OCI-M2 (cell line): ENCODE results near the gene REXO4.

Source experiments
- DNase-seq: peaks from one replicate; lab custom pipeline; 2025; ENCODE audit not compliant: unreplicated experiment; lab: John Stamatoyannopoulos, UW

REXO4 gene

DNA sequence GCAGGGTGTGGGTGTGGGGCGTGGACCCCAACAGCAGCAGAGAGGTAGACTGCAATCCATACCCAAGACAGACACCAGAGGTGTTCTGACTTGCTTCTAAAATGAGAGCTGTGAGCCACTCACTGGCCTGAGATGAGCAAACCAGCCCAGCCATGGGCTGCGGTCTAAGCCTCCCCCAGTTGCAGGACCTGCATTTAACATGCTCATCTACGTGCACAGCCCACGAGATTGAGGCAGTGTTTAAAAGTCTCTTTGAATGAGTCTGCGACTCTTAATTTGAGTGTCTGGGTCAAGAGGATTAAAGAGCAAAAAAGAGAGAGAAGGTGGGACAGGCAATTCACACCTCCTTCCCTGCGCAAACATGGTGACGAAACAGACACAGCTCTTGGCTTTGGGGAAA is 47.9 kb downstream of the REXO4 start:
- DNase-seq, result no peak

DNA sequence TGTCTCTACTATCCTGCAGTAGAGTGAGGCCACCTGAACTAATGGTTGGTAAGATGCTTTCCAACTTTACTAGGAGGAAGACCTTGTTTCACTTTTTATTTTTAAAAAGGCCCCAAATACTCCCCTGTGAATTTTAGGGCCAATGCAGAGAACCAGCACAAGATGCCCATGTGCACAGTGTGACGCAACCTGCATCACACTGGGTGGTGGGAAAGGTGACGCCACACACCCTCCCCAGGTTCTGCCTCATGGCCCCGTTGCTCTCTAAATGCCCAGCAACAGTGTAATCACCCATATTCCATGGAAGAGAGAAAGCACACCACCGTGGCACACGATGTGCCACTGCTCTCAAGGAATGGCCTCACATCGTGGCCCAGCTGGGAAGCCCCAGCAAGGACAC is 48.4 kb downstream of the REXO4 start:
- no peak for DNase-seq

DNA sequence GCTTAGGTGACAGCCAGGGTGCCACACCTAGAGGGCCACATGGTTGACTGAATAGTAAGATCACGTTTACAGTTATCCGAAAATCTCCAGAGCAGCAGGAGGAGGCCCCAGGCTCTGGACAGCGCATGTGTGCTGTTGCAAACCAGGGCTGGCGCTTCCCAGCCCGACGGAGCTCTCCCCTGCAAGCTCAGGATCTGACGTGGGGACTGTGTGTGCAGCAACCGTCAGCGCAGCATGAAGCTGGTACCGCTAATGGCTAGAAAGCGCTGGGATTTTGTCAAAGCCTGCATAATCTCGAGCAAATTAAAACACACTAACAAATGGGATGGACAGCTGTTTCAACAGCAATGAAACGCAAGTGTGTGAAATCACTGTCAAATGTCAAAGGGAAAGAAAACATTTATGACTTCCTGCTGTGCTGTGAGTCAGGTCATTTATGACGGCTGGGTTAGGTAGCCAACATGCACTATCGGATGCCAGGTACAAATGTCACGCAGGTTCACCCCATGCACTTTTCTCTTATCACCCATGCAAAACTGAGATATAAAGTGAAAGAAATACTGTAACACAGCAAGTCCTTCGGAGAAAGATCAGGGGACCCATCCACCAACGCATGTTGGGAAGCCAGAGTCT is 49.4 kb downstream of the REXO4 start:
- no peak for DNase-seq

- no peak for DNase-seq
Measured at GRCh38 chr9:133367778-133368177, 50.0 kb downstream of the REXO4 start.

DNA sequence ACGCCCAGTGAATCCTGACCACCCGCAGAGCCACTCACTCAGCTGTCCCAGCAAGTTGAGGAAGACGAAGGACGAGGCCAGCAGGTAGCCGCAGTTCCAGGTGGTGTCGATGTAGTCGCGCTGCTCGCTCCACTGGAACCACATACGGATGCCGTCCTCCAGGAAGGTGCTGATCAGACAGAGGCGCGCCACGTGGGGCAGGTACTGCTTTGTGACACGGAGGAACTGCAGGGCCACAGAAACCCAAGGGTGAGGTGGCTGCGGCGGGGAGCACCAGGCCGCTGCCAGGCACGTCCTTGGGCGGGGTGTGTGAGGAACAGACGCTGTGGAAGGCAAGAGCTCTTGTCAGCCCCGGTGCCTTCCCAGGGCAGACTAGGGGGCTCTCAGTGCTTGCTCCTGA is 50.6 kb downstream of the REXO4 start:
- DNase-seq, result no peak

- DNase-seq, result no peak
Measured at GRCh38 chr9:133366435-133366834, 51.4 kb downstream of the REXO4 start.

GRCh38 chr9:133362359-133363044 is 55.3 kb downstream of the REXO4 start:
- DNase-seq, result no peak

- no peak for DNase-seq
Measured at GRCh38 chr9:133361507-133362092, 56.2 kb downstream of the REXO4 start.

DNA sequence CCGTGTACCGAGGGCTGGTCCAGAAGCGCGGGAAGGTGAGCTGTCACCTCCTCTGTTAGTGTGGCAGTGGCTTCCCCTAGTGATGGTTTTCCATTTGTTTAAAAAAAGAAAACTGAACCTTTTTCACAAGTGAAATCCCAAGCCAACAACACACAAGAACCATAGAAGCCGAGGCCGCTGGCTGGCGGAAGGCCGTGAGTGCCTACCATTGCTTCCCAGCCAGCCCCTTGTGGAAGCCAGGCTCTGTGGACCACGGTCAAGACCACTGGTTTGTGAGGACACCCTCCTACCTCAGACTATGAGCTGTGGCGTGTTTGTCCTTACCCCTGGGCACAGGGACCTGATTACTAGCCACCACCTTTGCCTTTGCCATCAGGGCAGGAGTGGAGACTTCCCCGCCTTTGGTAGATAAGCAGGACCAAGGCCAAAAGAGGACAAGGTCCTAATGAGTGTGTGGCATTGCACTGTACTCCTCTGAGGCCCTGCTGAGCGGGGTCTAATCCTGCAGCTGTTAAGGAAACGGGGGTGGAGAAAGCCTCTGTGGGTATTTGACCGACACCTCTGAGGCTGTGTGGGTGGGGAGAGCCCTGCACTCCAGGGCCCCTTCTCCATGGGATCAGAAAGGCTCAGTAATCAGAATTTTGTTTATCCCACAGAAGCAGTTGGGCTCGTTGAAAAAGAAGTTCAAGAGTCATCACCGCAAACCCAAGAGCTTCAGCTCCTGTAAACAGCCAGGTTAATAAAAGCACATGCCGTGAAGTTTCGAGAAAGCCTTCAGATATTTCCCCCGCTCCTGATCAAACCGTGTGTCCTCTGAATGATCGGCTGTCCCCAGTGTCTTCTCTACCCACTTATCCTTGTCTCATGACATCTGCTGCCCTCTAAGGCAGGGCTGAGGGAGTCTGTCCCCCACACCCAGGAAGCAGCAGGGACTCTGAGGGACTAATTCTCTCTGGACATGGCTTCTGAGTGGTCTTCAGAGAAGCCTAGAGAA is 57.1 kb downstream of the REXO4 start:
- no peak for DNase-seq

DNA sequence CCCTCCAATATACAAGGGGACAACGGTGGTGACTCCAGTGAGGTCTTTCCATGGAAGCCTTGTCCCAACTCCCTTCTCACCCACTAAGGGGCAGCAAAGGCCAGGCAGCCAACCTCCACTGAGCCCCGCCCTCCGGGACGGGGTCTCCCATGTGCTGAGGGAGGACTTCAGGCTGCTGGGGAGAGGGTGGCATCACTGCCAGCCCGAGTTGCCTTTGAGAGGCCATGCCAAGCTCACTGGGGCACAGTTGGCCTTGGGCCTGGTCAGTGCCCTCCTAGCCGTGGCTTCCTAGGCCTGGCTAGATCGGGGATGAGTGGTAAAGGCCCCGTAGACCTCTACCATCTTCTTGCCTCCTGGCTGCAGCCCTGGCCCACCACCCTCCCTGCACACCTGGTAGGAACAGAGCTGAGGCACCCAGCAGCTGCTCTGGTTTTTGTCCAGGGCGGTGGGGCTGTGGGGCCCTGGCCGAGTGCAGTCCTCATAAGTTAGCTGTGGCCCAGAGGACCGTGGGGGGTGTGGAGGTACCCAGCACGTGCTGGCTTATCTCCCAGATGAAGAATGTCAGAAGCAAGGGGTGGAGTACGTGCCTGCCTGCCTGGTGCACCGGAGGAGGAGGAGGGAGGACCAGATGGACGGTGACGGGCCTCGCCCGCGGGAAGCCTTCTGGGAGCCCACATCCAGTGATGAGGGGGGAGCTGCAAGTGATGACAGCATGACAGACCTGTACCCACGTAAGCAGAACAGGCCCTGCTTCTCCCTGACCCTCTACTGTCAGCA is 58.2 kb downstream of the REXO4 start:
- no peak for DNase-seq

DNA sequence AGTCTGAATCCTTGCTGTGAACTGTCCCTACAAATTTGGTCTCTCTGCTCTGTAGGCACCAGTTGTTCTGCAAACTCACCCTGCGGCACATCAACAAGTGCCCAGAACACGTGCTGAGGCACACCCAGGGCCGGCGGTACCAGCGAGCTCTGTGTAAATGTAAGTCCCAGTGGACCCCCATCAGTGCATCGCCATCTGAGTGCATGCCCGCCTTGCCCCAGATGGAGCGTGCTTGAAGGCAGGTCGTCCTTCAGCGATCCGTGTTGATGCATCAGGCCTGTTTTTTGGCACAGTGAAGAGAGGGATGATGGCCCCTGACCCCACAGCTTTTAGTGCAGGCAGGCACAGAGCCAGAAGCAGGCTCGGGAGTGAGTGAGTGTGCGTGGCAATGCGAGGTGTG is 60.2 kb downstream of the REXO4 start:
- DNase-seq, result no peak

DNA sequence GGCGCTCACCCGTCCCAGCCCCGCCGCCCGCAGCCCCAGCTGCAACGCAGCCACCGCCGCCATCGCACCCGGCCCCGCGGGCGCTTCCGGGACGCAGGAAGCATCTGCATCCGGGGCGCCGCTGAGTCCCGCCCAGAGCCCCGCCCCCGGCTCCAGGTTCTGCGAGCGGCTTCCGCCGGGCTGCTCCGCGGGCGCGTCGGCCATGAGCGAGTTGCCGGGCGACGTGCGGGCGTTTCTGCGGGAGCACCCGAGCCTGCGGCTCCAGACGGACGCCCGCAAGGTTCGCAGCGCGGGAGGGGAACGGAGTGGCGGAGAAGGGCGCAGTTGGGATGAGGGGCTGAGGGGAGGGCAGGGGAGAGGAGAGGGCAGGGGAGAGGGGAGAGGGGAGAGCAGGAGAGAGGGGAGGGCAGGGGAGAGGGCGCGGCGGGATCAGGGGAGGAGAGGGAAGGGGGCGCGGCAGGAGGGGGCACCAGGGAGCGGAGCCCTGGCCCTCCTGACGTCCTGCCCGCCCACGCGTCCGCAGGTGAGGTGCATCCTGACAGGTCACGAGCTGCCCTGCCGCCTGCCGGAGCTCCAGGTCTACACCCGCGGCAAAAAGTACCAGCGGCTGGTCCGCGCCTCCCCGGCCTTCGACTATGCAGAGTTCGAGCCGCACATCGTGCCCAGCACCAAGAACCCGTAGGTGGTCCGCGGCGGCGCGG is 61.3 kb downstream of the REXO4 start, which contains the start of the genes SURF1 and SURF2:
SURF1 (minus strand) TSS at position 97 of the 701 bp plus-strand sequence; CDS start at position 63, 34 bp downstream.
SURF2 (plus strand) TSS at position 160 of the 701 bp plus-strand sequence; CDS start at position 203, 43 bp downstream.
- DNase-seq, result no peak
